ENCODE data around the gene CELSR1.
"Not testable (repeated sequence)": the region's sequence is repeated elsewhere in the genome, so short reads cannot be mapped to it uniquely, and the experiment has no call there.

CELSR1 gene

DNA sequence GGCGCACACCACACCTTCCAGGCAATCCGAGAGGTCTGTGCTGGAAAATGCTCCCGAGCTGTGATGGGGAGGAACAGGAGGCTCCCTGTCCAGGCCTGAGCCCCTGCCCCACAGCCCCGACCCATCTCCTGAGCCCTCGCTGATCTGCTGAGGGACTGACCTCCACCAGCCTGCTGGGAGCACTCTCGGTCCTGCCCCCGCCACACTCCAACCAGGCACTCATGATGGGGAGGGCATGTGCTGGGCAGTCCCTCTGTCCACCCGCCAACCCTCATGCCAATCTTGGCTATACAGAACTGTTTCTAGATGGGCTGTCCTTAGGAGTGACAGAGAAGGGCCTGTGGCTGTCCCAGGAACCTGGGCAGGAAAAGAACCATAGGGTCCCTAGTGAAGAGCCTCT lies 131.1 kb downstream of the CELSR1 start:
- in situ Hi-C loops (cut with MboI; ENCODE audit: low pct_unique_long_range_greater_than_20kb, low sequenced_read_pairs, unreplicated experiment) = no loop called here
- DNase-seq (ENCODE audit: low spot score) = no peak
- no peak for TF ChIP-seq CTCF (IDR thresholded peaks at IDR 0.05; ENCODE audit: extremely low read depth, insufficient read depth, missing control alignments)

- TF ChIP-seq CTCF (IDR thresholded peaks at IDR 0.05; ENCODE audit: extremely low read depth, insufficient read depth, missing control alignments) = no peak
- in situ Hi-C loops (cut with MboI; ENCODE audit: low pct_unique_long_range_greater_than_20kb, low sequenced_read_pairs, unreplicated experiment) = no loop called here
- DNase-seq (ENCODE audit: low spot score) = no peak
Observed at GRCh38 chr22:46405901-46406300, 131.5 kb downstream of the CELSR1 start.

DNA sequence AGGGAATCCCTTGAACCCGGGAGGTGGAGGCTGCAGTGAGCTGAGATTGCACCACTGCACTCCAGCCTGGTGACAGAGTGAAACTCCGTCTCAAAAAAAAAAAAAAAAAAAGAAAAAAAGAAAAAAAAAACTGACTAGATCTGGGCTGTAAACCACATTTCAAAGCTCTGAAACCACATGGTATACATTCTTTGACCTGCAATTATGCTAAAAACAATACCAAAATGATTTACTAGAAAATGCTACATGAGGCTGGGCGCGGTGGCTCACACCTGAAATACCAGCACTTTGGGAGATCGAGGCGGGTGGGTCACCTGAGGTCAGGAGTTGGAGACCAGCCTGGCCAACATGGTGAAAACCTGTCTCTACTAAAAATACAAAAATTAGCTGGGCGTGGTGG lies 133.5 kb downstream of the CELSR1 start:
- in situ Hi-C loops (cut with MboI; ENCODE audit: low pct_unique_long_range_greater_than_20kb, low sequenced_read_pairs, unreplicated experiment); DNase-seq (ENCODE audit: low spot score): not testable (repeated sequence)

GRCh38 chr22:46402505-46402904 lies 134.9 kb downstream of the CELSR1 start:
- in situ Hi-C loops (cut with MboI; ENCODE audit: low pct_unique_long_range_greater_than_20kb, low sequenced_read_pairs, unreplicated experiment) = no loop called here
- TF ChIP-seq CTCF (IDR thresholded peaks at IDR 0.05; ENCODE audit: extremely low read depth, insufficient read depth, missing control alignments) = no peak
- no peak for DNase-seq (ENCODE audit: low spot score)

DNA sequence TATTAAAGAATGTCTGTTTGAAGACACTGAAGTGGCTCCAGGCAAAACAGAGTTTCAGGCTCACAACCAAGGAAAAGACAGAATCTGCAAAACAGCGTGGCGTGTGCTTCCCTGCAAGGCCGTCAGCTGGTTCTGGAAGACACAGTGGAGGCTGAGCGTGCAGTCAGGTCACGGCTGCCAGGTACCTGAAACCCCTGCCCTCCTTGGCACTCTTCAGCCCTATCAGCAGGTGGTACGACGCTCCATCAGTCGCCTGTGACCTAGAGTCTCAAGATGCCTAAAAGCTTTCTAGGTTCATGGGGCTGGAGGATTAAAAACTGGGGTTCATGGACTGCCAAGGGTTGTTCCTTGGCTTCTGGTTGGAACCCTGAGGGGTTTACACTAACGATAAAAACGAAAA lies 136.1 kb downstream of the CELSR1 start:
- no peak for TF ChIP-seq CTCF (IDR thresholded peaks at IDR 0.05; ENCODE audit: extremely low read depth, insufficient read depth, missing control alignments)
- no peak for DNase-seq (ENCODE audit: low spot score)
- in situ Hi-C loops (cut with MboI; ENCODE audit: low pct_unique_long_range_greater_than_20kb, low sequenced_read_pairs, unreplicated experiment) = no loop called here

GRCh38 chr22:46399251-46400024 lies 138.0 kb downstream of the CELSR1 start:
- in situ Hi-C loops (cut with MboI; ENCODE audit: low pct_unique_long_range_greater_than_20kb, low sequenced_read_pairs, unreplicated experiment) = no loop called here
- no peak for DNase-seq (ENCODE audit: low spot score)
- TF ChIP-seq CTCF (IDR thresholded peaks at IDR 0.05; ENCODE audit: extremely low read depth, insufficient read depth, missing control alignments) = no peak

GRCh38 chr22:46397951-46398350 lies 139.5 kb downstream of the CELSR1 start:
- TF ChIP-seq CTCF (IDR thresholded peaks at IDR 0.05; ENCODE audit: extremely low read depth, insufficient read depth, missing control alignments) = no peak
- in situ Hi-C loops (cut with MboI; ENCODE audit: low pct_unique_long_range_greater_than_20kb, low sequenced_read_pairs, unreplicated experiment) = no loop called here
- DNase-seq (ENCODE audit: low spot score) = no peak

Data from GM13977 (cell line).